Testis (tissue), 3 donors: ENCODE measurements around the gene RABGAP1L. TPM values are rescaled to one million over a fixed set of nuclear protein-coding genes. Genes with fewer than 3 reads are reported as not detected.
"Not testable (repeated sequence)": the region's sequence is repeated elsewhere in the genome, so short reads cannot be mapped to it uniquely, and the experiment has no call there.

ENCODE experiments used
- DNase-seq: peaks from one replicate; pipeline ENCODE4 v3.0.0-alpha.2; 2019
- H3K27ac ChIP-seq, 2 donors: fragments of 200-600 bp; sonication (generic); one replicate each; pipeline ENCODE4 v1.5.1; 2019
- H3K27me3 ChIP-seq: fragments of 200-600 bp; sonication (generic); one replicate; pipeline ENCODE4 v1.5.1; 2019
- H3K36me3 ChIP-seq: fragments of 200-600 bp; sonication (generic); one replicate; pipeline ENCODE4 v1.5.1; 2017; ENCODE audit warnings: low read depth; ENCODE audit errors: missing control alignments
- H3K4me1 ChIP-seq: fragments of 200-600 bp; sonication (generic); one replicate; pipeline ENCODE4 v1.5.1; 2019
- H3K4me3 ChIP-seq, 2 donors: fragments of 200-600 bp; sonication (generic); one replicate each; pipeline ENCODE4 v1.5.1; 2017 to 2019
- H3K9me3 ChIP-seq: fragments of 200-600 bp; sonication (generic); one replicate; pipeline ENCODE4 v1.5.1; 2017
- CTCF ChIP-seq, 3 experiments: fragments of 450-650 bp in 2 of 3; fragments of 200-600 bp in 1 of 3; sonication (generic) in 1 of 3; IDR thresholded peaks; one replicate each; pipeline ENCODE4 v1.5.1; 2016 to 2019; ENCODE audit warnings: antibody characterized with exemption in 3 of 3, mild to moderate bottlenecking in 2 of 3, moderate library complexity in 1 of 3
- POLR2A ChIP-seq: fragments of 450-650 bp; IDR thresholded peaks from one replicate; pipeline ENCODE4 v1.6.1; 2017; ENCODE audit warnings: antibody characterized with exemption, mild to moderate bottlenecking, moderate library complexity
- WGBS, 2 donors: methylation state at CpG; one replicate each; pipeline ENCODE4 v1.1.5; 2018; 5-methylcytosine and 5-hydroxymethylcytosine counted together
- intact Hi-C: fragments of 100-400 bp; cut with DNase I; formaldehyde crosslinking; loops from one replicate; pipeline ENCODE4 v1.15.1; 2023; ENCODE audit warnings: low total_unique reads
- polyA plus RNA-seq: library from polyadenylated mRNA; stranded (reverse); fragments of 350-450 nt; fragmentation: Illumina TruSeq; extraction: RNeasy Lipid Tissue Mini Kit (QIAGEN cat#74804); gene quantifications from one replicate; pipeline ENCODE4 v1.2.3, GENCODE V29; 2014; ENCODE audit warnings: low read depth, low replicate concordance; ENCODE audit not compliant: insufficient read depth
- total RNA-seq, 2 donors: library from RNA; depleted of rRNA; stranded (reverse); fragments of >200 nt; gene quantifications; one replicate each; pipeline ENCODE4 v1.2.3, GENCODE V29; 2016

The RABGAP1L gene
- total and polyA plus RNA-seq, 3 donors from 2014 or later, result 40.5 to 53.1 (median 49.5) TPM

DNA sequence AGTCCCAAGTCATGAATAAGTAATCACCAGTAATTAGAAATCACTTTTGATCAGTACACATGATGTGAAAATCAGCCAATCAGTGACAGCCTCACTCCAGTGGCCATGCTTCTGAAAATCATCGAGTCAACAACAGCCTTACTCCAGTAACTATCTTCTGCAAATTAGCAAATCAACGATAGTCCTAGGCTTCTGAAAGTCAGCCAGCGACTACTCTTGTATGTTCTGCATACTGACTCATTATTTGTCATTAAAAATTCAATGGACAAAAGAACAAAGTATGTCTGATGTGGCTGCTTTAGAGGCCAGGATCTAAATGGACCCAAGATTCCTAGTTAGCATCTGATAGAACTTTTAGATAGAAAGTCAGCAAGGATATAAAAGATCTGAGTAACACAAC lies 391.0 kb downstream of the RABGAP1L start:
- no peak for TF ChIP-seq POLR2A
- no peak for TF ChIP-seq CTCF (IDR thresholded peaks at IDR 0.05)
- no peaks in the 10 kb centered on the region for H3K36me3 ChIP-seq
- DNase-seq, result no peak
- no peaks in the 10 kb centered on the region for H3K9me3 ChIP-seq
- WGBS, 2 donors, result 89 to 94% methylated on average over 3 of the region's 3 CpGs
- H3K4me3 ChIP-seq, result no peak overlapping the region
- no peaks in the 10 kb centered on the region for H3K27me3 ChIP-seq
- no peak overlapping the region for H3K27ac ChIP-seq
- intact Hi-C loops, result no loop called here
- H3K4me1 ChIP-seq, result no peaks in the 10 kb centered on the region

GRCh38 chr1:174556392-174556791 lies 397.1 kb downstream of the RABGAP1L start:
- no peaks in the 10 kb centered on the region for H3K27me3 ChIP-seq
- WGBS, 2 donors, result 91 to 97% methylated on average over 1 of the region's 1 CpG
- no peak overlapping the region for H3K4me3 ChIP-seq

GRCh38 chr1:174568551-174568950 lies 409.2 kb downstream of the RABGAP1L start:
- no peaks in the 10 kb centered on the region for H3K36me3 ChIP-seq
- DNase-seq, result no peak
- no peak overlapping the region for H3K4me3 ChIP-seq
- H3K27ac ChIP-seq, result no peak overlapping the region
- intact Hi-C loops, result no loop called here
- H3K9me3 ChIP-seq, result no peaks in the 10 kb centered on the region
- no peaks in the 10 kb centered on the region for H3K27me3 ChIP-seq
- H3K4me1 ChIP-seq, result no peaks in the 10 kb centered on the region
- no peak for TF ChIP-seq CTCF (IDR thresholded peaks at IDR 0.05)
- TF ChIP-seq POLR2A, result no peak

More at GRCh38 chr1:174556392-174556791, 397.1 kb downstream of the RABGAP1L start:
- intact Hi-C loops, result no loop called here
- TF ChIP-seq POLR2A, result no peak
- TF ChIP-seq CTCF (IDR thresholded peaks at IDR 0.05), result no peak
- no peak for DNase-seq
- no peak overlapping the region for H3K27ac ChIP-seq
- no peaks in the 10 kb centered on the region for H3K36me3 ChIP-seq
- no peaks in the 10 kb centered on the region for H3K9me3 ChIP-seq
- no peaks in the 10 kb centered on the region for H3K4me1 ChIP-seq

- intact Hi-C loops, result no loop called here
- Histone ChIP-seq H3K36me3 (no peaks in the 10 kb centered on the region), H3K27ac (no peak overlapping the region), H3K4me1 (no peaks in the 10 kb centered on the region), H3K9me3 (no peaks in the 10 kb centered on the region), H3K4me3 (no peak overlapping the region), H3K27me3 (no peaks in the 10 kb centered on the region)
- no peak for DNase-seq
- WGBS, 2 donors, result 84 to 97% methylated on average over 3 of the region's 3 CpGs
- TF ChIP-seq POLR2A (no peak), CTCF (IDR thresholded peaks at IDR 0.05) (no peak)
These were observed 409.9 kb downstream of the RABGAP1L start for GRCh38 chr1:174569240-174569639.

DNA sequence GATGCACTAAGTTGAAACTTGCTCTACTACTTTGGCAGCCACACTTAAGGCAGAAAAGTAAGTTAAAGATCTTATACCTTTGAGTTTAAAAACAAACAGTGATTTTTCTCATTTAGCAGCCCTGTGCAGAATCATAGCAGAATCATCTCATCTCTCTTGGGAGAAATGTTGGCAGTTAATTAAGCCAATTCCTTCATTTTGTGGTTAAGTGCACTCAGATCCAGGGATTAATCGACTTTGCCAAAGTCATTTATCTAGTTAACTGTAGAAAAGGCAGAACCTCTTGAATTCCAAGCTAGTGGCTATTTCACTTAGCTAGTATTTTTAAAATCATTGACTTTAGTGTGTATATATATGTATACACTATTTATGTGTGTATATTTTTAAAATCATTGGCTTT lies 413.5 kb downstream of the RABGAP1L start:
- Histone ChIP-seq H3K4me3 (no peak overlapping the region), H3K9me3 (no peaks in the 10 kb centered on the region), H3K27me3 (no peaks in the 10 kb centered on the region), H3K27ac (no peak overlapping the region), H3K4me1 (no peaks in the 10 kb centered on the region), H3K36me3 (no peaks in the 10 kb centered on the region)
- intact Hi-C loops, result no loop called here
- TF ChIP-seq POLR2A (no peak), CTCF (IDR thresholded peaks at IDR 0.05) (no peak)
- no peak for DNase-seq
- WGBS, 2 donors, result 48 to 63% methylated on average over 1 of the region's 1 CpG

DNA sequence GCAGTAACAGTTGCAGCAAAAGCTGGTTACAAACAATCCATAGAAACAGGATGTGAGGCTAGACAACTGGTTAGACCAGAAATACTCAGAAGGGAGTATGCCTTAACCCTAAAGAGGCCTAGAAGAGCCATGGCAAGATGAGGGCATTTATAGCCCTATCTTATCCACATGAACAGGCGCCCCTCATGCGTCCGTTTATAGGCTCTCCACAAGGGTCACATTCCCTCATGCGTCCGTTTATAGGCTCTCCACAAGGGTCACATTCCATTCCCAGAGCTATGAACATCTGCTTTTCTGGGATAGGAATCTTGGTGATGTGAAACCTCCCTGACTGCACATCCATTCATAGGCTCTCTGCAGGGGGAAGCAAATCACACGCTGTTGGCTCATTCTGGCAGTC lies 416.8 kb downstream of the RABGAP1L start:
- H3K36me3 ChIP-seq, H3K27ac ChIP-seq, H3K4me3 ChIP-seq, H3K4me1 ChIP-seq, DNase-seq, H3K27me3 ChIP-seq, H3K9me3 ChIP-seq, intact Hi-C loops: not testable (repeated sequence)
- 93 to 97% methylated on average over 6 of the region's 6 CpGs for WGBS, 2 donors
